Measurements from ENCODE around the gene LMF1. TPM values are rescaled to one million over a fixed set of nuclear protein-coding genes. Genes with fewer than 3 reads are reported as not detected.

The LMF1 gene
- total and polyA plus RNA-seq, 2 of the 8 experiments (the other 6 are each of a cell fraction or from before 2014, with no cell fraction given) = 3.5 to 9.1 TPM

- Histone ChIP-seq H4K5ac (ENCODE audit: insufficient read length, low read depth, low read length) (no peak overlapping the region), H4K20me1 (replicated peaks in 1 of 2; ENCODE audit: control insufficient read depth in 1 of 2, insufficient read depth in 2 of 2, low read length in 2 of 2) (peaks cover 0 to under 1% of the 10 kb centered on the region in 2 experiments), H2BK20ac (ENCODE audit: low read length) (no peak overlapping the region), H3K4me3 (ENCODE audit: extremely low read depth in 1 of 4, insufficient read depth in 2 of 4, low read depth in 3 of 4, low read length in 4 of 4) (no peak overlapping the region), H2BK12ac (ENCODE audit: low read depth, low read length) (no peak overlapping the region), H3K79me1 (ENCODE audit: low read depth, low read length) (peaks cover 2% of the 10 kb centered on the region; the same call in 1 of the 2 replicates), H3K56ac (replicated peaks; ENCODE audit: insufficient read length, low read depth, low read length) (no peak overlapping the region), H3K27me3 (replicated peaks in 1 of 4; ENCODE audit: control insufficient read depth in 3 of 4, extremely low read depth in 1 of 4, insufficient read depth in 3 of 4, low read length in 3 of 4) (peaks cover 1 to 8% (median 5%) of the 10 kb centered on the region in 4 experiments; a peak in 6 of 7 replicates), H3K9ac (replicated peaks in 1 of 4; ENCODE audit: extremely low read depth in 1 of 4, low read depth in 3 of 4, low read length in 3 of 4) (no peak overlapping the region), H3K23me2 (ENCODE audit: low read depth, low read length) (no peaks in the 10 kb centered on the region), H3K18ac (ENCODE audit: extremely low read depth, low read length) (no peak overlapping the region), H4K91ac (replicated peaks; ENCODE audit: insufficient read length, low read length) (no peak overlapping the region), H3K4me2 (ENCODE audit: insufficient read depth in 1 of 2, low read depth in 2 of 2, low read length in 2 of 2) (no peak overlapping the region), H3K79me2 (ENCODE audit: control insufficient read depth in 1 of 2, insufficient read depth in 2 of 2, low read length in 2 of 2) (no peaks in the 10 kb centered on the region), H3K23ac (ENCODE audit: insufficient read length) (no peak overlapping the region), H3K27ac (ENCODE audit: low read depth, low read length) (no peak overlapping the region), H3K36me3 (ENCODE audit: control insufficient read depth in 2 of 4, insufficient read depth in 4 of 4, low read length in 3 of 4) (peaks cover 0 to 6% (median 0%) of the 10 kb centered on the region in 4 experiments; a peak in 1 of 8 replicates), H2BK15ac (ENCODE audit: low read length) (no peak overlapping the region), H2BK120ac (replicated peaks; ENCODE audit: low read depth, low read length) (no peak overlapping the region), H4K8ac (ENCODE audit: extremely low read depth, insufficient read depth, low read length) (no peak overlapping the region), H2AK5ac (ENCODE audit: low read depth, low read length) (no peak overlapping the region), H2BK5ac (ENCODE audit: low read depth, low read length) (no peak overlapping the region), H3K9me3 (ENCODE audit: insufficient read depth in 2 of 2, low read depth in 1 of 2, low read length in 1 of 2) (peaks cover 0 to 7% of the 10 kb centered on the region in 2 experiments; a peak in 1 of 4 replicates), H3K4ac (replicated peaks; ENCODE audit: insufficient read length, low read depth, low read length) (no peak overlapping the region), H3K14ac (ENCODE audit: insufficient read length) (no peak overlapping the region), H2AFZ (ENCODE audit: low read length) (no peak overlapping the region), H3K4me1 (replicated peaks in 1 of 4; ENCODE audit: control insufficient read depth in 3 of 4, insufficient read depth in 4 of 4, low read length in 3 of 4) (peaks cover 0 to 1% (median 0%) of the 10 kb centered on the region in 4 experiments; a peak in 2 of 7 replicates)
- TF ChIP-seq JUND (IDR thresholded peaks at IDR 0.05; ENCODE audit: low read length) (no peak), SUZ12 (IDR thresholded peaks at IDR 0.05; ENCODE audit: low read length) (no peak), CTCF (IDR thresholded peaks at IDR 0.05; ENCODE audit: control extremely low read depth in 1 of 3, insufficient read depth in 1 of 3, low read depth in 1 of 3, low read length in 3 of 3) (no peak)
- CTCF ChIA-PET (ENCODE audit: partially characterized antibody) = no interaction called here
- no peak for DNase-seq (ENCODE audit: low read depth in 1 of 2, low spot score in 2 of 2)
- FAIRE-seq = no peak
- POLR2A ChIA-PET (ENCODE audit: partially characterized antibody) = no interaction called here
- WGBS, 2 experiments (ENCODE audit: extremely low coverage in 1 of 2, insufficient coverage in 1 of 2, insufficient read length in 1 of 2, insufficient replicate concordance in 2 of 2, low coverage in 1 of 2, low lambda C conversion rate in 2 of 2, missing lambda C conversion rate in 1 of 2) = 95% methylated on average over 9 of the region's 17 CpGs; no CpG with 5 or more reads in 1 of the 2 experiments
Measured at GRCh38 chr16:987906-988305, 17.1 kb upstream of the LMF1 start.

All from H1 (cell line).